Osteoblast (primary cell): ENCODE data around the gene SYCP2. TPM values are rescaled to one million over a fixed set of nuclear protein-coding genes. Genes with fewer than 3 reads are reported as not detected.

Source experiments
- DNase-seq: peaks from one replicate; pipeline ENCODE4 v3.0.0; 2011; ENCODE audit warnings: low spot score, mixed read lengths; ENCODE audit not compliant: insufficient read length; ENCODE audit errors: missing footprints
- H2AFZ ChIP-seq: 2 replicates; pipeline ENCODE4 v1.6.0; 2011; ENCODE audit warnings: mild to moderate bottlenecking, low read length
- H3K27ac ChIP-seq: 2 replicates; pipeline ENCODE4 v1.5.1; 2011; ENCODE audit warnings: mild to moderate bottlenecking, low read depth, low read length, moderate library complexity
- H3K27me3 ChIP-seq: 2 replicates; pipeline ENCODE4 v1.6.0; 2012; ENCODE audit warnings: mild to moderate bottlenecking, control low read depth, inconsistent platforms, low read length, moderate library complexity; ENCODE audit not compliant: insufficient read depth
- H3K36me3 ChIP-seq: 2 replicates; pipeline ENCODE4 v1.5.1; 2011; ENCODE audit warnings: mild to moderate bottlenecking, low read length, control low read depth, moderate library complexity; ENCODE audit not compliant: insufficient read depth
- H3K4me1 ChIP-seq: 2 replicates; pipeline ENCODE4 v1.5.1; 2011; ENCODE audit warnings: mild to moderate bottlenecking, low read length, control low read depth, moderate library complexity; ENCODE audit not compliant: insufficient read depth
- H3K4me2 ChIP-seq: 2 replicates; pipeline ENCODE4 v1.6.0; 2011; ENCODE audit warnings: mild to moderate bottlenecking, low read length; ENCODE audit not compliant: insufficient read depth
- H3K4me3 ChIP-seq: fragments of 200-600 bp; sonication (generic); 3 replicates; pipeline ENCODE4 v1.5.1; 2012; ENCODE audit warnings: mild to moderate bottlenecking, low read length, inconsistent platforms; ENCODE audit not compliant: insufficient read depth
- H3K79me2 ChIP-seq: 2 replicates; pipeline ENCODE4 v1.6.0; 2012; ENCODE audit warnings: mild to moderate bottlenecking, low read length, control low read depth, inconsistent platforms; ENCODE audit not compliant: insufficient read depth
- H3K9me3 ChIP-seq: 2 replicates; pipeline ENCODE4 v1.5.1; 2011; ENCODE audit warnings: low read depth, low read length, control low read depth
- H4K20me1 ChIP-seq: 2 replicates; pipeline ENCODE4 v1.6.0; 2012; ENCODE audit warnings: mild to moderate bottlenecking, low read length, control low read depth; ENCODE audit not compliant: insufficient read depth
- total RNA-seq: library from RNA; depleted of rRNA; stranded (reverse); fragments of >200 nt; gene quantifications from 2 replicates; pipeline ENCODE4 v1.2.3, GENCODE V29; 2012
- TF ChIP-seq, protein P1 (sequence below): IDR thresholded peaks from 2 replicates; pipeline ENCODE4 v1.5.1; 2011; ENCODE audit warnings: mild to moderate bottlenecking, low read depth, low read length, moderate library complexity; ENCODE audit errors: extremely low read depth

SYCP2 gene
- total RNA-seq, 1 donor, result 1.4 TPM

DNA sequence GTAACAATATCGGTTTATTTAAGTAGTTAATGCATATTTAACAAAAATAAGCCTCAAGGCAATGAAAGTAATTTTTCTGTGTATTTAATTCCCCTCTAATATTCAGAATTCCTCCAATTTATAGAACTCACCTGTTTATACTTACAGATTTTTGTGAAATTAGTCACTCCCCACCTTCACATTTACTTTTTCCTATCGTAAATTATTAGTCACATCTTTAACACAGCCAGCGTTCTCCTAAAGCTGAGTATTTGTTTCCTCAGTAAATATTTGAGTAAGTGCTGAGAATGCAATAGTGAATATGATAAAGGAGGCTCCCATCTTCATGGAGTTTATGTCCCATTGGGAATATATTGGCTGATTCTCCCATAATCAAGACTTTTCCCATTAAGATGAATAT is 88.0 kb downstream of the SYCP2 start:
- Histone ChIP-seq H3K9me3 (no peaks in the 10 kb centered on the region), H4K20me1 (no peaks in the 10 kb centered on the region), H2AFZ (no peak overlapping the region), H3K4me1 (no peaks in the 10 kb centered on the region), H3K4me2 (no peak overlapping the region), H3K36me3 (no peaks in the 10 kb centered on the region), H3K4me3 (no peak overlapping the region), H3K79me2 (no peaks in the 10 kb centered on the region), H3K27me3 (no peaks in the 10 kb centered on the region), H3K27ac (no peak overlapping the region)
- TF ChIP-seq, protein P1, sequence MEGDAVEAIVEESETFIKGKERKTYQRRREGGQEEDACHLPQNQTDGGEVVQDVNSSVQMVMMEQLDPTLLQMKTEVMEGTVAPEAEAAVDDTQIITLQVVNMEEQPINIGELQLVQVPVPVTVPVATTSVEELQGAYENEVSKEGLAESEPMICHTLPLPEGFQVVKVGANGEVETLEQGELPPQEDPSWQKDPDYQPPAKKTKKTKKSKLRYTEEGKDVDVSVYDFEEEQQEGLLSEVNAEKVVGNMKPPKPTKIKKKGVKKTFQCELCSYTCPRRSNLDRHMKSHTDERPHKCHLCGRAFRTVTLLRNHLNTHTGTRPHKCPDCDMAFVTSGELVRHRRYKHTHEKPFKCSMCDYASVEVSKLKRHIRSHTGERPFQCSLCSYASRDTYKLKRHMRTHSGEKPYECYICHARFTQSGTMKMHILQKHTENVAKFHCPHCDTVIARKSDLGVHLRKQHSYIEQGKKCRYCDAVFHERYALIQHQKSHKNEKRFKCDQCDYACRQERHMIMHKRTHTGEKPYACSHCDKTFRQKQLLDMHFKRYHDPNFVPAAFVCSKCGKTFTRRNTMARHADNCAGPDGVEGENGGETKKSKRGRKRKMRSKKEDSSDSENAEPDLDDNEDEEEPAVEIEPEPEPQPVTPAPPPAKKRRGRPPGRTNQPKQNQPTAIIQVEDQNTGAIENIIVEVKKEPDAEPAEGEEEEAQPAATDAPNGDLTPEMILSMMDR, result no peak
- no peak for DNase-seq

DNA sequence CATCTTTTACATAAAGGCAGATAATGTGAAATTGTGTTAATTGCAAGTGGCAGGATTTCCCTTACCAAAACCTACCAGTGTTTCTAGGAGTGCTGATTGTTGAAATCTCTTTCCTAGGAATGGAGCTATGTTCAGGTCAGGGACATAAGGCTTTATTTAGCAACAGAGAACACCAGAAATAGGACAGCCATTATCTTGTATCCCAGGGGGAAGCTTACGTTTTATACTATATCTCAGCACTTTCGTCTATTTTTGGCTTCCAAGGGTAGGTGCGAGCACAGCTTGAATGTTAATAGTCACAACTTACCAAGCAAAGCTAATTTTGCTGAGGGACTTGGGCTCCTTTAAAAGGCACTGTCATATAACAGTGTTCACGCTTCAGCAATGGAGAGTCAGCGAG is 94.0 kb downstream of the SYCP2 start:
- TF ChIP-seq, protein P1, result no peak
- H2AFZ ChIP-seq, result no peak overlapping the region
- H3K9me3 ChIP-seq, result no peaks in the 10 kb centered on the region
- H3K4me1 ChIP-seq, result peaks cover 15% of the 10 kb centered on the region
- H3K27ac ChIP-seq, result no peak overlapping the region
- no peak overlapping the region for H3K4me3 ChIP-seq
- DNase-seq, result no peak
- no peaks in the 10 kb centered on the region for H4K20me1 ChIP-seq
- no peaks in the 10 kb centered on the region for H3K79me2 ChIP-seq
- H3K27me3 ChIP-seq, result peaks cover 11% of the 10 kb centered on the region
- no peak overlapping the region for H3K4me2 ChIP-seq
- no peaks in the 10 kb centered on the region for H3K36me3 ChIP-seq

DNA sequence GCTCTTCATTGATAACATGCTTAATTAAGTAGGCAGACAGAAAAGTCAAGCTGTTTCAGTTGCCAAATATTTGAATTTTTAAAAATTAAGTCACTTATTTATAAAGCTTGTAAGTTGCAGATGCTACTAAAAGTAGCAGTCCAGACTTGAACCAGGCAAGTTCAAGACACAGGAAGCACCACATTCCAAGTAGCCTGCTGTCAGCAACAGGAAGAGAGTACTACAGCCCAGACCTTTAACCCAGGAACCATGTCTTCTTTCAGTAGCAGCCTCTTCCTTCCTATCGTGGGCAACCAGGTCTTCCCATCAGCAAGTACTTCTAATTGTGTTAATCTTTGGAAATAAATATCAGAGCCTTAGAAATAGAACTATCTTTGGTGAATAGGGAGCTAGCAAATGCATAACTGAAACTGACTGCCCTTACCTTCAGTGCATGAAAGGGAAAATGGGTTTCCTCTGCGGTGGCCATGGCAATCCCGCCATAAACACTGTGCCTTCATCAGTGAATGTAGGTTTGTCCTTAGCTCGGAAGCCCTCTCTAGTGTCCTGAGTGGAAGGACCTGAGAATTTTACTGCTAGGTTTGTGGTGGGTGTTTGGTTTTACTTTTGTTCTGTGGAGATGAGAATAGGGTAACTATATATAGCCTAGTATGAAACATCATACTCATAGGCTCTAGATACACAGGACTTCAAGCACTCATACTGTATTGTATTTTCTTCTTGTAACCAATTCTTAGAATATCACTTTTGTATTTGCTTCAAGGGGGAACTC is 95.6 kb downstream of the SYCP2 start:
- Histone ChIP-seq H3K79me2 (no peaks in the 10 kb centered on the region), H3K27ac (no peak overlapping the region), H3K36me3 (no peaks in the 10 kb centered on the region), H3K9me3 (no peaks in the 10 kb centered on the region), H2AFZ (no peak overlapping the region), H3K4me2 (no peak overlapping the region), H4K20me1 (no peaks in the 10 kb centered on the region), H3K27me3 (peaks cover 13% of the 10 kb centered on the region), H3K4me3 (no peak overlapping the region), H3K4me1 (peaks cover 15% of the 10 kb centered on the region)
- TF ChIP-seq, protein P1, result no peak
- no peak for DNase-seq

DNA sequence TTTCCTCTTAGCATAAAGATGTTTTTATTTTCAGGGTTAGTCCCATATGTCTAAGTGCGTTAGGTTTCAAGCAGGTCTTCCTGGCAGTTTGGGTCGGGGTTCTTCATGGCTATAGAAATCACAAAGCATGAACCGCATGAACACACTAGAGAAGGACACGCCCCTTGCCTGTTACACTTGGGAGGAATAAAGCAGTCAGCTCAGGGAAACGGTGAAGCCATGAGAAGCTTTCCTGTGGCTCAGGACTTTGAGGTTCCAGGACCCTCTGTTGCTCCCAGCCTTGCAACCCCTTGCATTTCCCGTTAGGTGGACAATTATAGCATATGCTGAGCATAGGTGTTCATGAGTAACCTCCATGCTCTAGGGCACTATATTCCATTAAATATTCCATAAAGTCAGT is 96.7 kb downstream of the SYCP2 start:
- Histone ChIP-seq H2AFZ (no peak overlapping the region), H3K27me3 (peaks cover 15% of the 10 kb centered on the region), H3K4me1 (peaks cover 15% of the 10 kb centered on the region), H3K36me3 (no peaks in the 10 kb centered on the region), H3K79me2 (no peaks in the 10 kb centered on the region), H3K4me2 (no peak overlapping the region), H4K20me1 (no peaks in the 10 kb centered on the region), H3K9me3 (no peaks in the 10 kb centered on the region), H3K4me3 (no peak overlapping the region), H3K27ac (no peak overlapping the region)
- TF ChIP-seq, protein P1, result no peak
- DNase-seq, result no peak
